Skeletal muscle satellite cell (primary cell): ENCODE measurements around the gene CCDC187.

Source experiments
- H3K27me3 ChIP-seq: 2 replicates; pipeline ENCODE4 v1.7.0; 2013; ENCODE audit warnings: low read length; ENCODE audit not compliant: control insufficient read depth, insufficient read depth
- H3K36me3 ChIP-seq: 2 replicates; pipeline ENCODE4 v1.7.0; 2013; ENCODE audit warnings: mild to moderate bottlenecking, control low read depth, low read length; ENCODE audit not compliant: insufficient read depth
- H3K4me1 ChIP-seq: 2 replicates; pipeline ENCODE4 v1.7.0; 2013; ENCODE audit warnings: low read length; ENCODE audit not compliant: control insufficient read depth, insufficient read depth
- H3K4me2 ChIP-seq: 2 replicates; pipeline ENCODE4 v1.7.0; 2013; ENCODE audit warnings: mild to moderate bottlenecking, low read length
- H3K4me3 ChIP-seq: 2 replicates; pipeline ENCODE4 v1.7.0; 2013; ENCODE audit warnings: low read length
- H3K9ac ChIP-seq: 2 replicates; pipeline ENCODE4 v1.7.0; 2013; ENCODE audit warnings: mild to moderate bottlenecking, low read depth, low read length, moderate library complexity
- H3K9me3 ChIP-seq: replicated peaks from 2 replicates; pipeline ENCODE4 v1.7.0; 2013; ENCODE audit warnings: mild to moderate bottlenecking, control low read depth, low read length

The CCDC187 gene

DNA sequence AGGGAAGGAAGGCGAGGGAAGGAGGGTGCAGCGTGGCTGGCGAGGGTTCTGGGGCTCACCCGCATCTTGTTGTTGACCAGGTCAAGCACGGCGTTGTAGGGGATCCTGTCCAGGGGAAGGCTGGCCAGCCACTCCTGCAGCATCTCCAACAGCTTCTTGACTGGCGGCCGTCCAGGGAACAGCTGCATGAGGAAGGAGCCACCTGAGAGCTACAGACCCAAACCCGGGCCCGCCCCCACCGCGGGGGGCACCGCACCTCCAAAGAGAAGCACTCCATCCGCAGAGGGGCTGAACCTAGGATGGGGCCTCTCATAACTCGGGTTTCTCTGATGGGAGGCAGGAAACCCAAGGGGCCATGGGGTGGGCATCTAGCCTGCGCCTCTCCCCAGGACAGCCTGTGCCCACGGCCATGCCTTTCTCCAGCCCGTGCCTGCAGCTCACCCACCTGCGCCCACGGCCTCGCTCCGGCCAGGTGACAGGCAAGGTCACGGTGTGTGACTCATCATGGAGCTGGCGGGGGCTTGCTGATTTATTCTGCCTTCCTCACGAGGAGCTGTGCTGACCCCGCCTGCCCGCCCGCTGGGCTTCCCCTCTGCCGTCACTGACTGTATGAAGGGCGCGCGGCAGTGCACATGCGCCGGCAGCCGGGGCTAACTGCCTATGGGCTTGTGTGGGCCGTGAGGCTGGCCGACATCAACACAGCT, 87.2 kb downstream of the CCDC187 start:
- H3K36me3 ChIP-seq = peaks cover 21% of the 10 kb centered on the region
- no peak overlapping the region for H3K9ac ChIP-seq
- H3K27me3 ChIP-seq = no peaks in the 10 kb centered on the region
- no peaks in the 10 kb centered on the region for H3K9me3 ChIP-seq
- peaks cover 7% of the 10 kb centered on the region for H3K4me1 ChIP-seq
- no peak overlapping the region for H3K4me2 ChIP-seq
- H3K4me3 ChIP-seq = no peak overlapping the region

DNA sequence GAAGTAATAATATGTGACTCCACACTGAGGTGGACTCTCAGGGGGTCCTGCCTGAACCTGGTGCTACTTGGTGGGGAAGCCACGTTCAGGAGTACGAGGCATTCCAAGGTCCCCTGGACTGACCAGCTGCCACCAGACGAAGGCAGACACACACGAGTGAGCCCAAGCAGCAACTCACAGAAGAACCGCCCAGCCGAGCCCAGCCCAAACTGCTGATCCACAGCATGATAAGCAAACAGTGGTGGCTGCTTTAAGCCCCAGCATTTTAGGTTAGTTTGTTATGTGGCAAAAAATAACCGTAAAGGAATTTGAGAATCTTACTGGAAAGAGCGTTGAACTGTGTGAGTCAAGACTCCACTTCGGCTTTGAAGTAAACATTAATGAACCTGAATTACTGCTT, 90.2 kb downstream of the CCDC187 start:
- Histone ChIP-seq H3K27me3 (no peaks in the 10 kb centered on the region), H3K4me2 (no peak overlapping the region), H3K9ac (no peak overlapping the region), H3K4me3 (no peak overlapping the region), H3K36me3 (peaks cover 24% of the 10 kb centered on the region), H3K4me1 (no peaks in the 10 kb centered on the region), H3K9me3 (no peaks in the 10 kb centered on the region)

- Histone ChIP-seq H3K4me3 (no peak overlapping the region), H3K9ac (no peak overlapping the region), H3K9me3 (no peaks in the 10 kb centered on the region), H3K4me1 (no peaks in the 10 kb centered on the region), H3K4me2 (no peak overlapping the region), H3K36me3 (peaks cover 25% of the 10 kb centered on the region), H3K27me3 (no peaks in the 10 kb centered on the region)
These were observed 91.4 kb downstream of the CCDC187 start for GRCh38 chr9:136212345-136212950.

DNA sequence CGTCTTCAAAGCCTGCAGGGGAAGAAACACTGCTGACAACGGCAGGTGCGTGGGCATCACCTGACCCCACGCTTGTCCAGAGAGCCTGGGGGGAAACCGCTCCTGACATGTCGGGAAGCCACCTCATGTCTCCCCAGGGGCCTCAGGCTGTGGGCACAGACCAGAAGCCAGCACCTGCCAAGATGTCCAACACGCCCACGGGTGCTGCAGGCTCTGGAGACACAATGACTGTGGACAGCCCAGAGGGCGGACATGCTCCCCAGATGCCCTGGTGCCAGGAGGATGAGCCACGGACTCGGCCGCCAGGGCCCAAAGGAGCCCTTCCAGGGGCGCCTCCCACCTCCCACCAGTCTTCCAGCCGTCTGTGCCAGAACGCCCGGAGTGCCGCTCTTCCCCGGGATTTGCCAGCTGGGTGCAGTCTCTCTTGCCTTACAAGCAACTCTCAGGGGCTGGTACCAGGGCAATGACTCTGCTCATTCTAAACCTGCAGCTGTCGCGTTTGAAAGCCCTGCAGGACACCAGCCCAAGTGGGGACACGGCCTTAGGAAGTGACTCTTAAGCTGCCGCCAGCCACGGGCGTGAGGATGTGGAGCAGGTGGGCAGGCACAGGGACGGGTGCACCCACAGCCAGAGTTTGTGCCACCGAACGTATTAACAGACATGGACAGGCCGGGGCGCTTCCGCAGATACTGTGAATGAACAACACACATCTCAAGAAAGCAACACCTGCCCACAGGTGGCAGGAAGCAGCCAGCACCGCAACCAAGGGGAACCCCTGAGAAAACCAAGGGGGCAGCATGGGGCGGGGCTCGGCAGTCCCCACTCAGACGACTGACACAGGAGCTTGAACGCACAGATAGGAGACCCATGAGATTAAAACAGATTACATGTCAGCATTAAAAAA, 92.2 kb downstream of the CCDC187 start:
- Histone ChIP-seq H3K27me3 (no peaks in the 10 kb centered on the region), H3K36me3 (peaks cover 25% of the 10 kb centered on the region)

GRCh38 chr9:136211006-136211405, 92.9 kb downstream of the CCDC187 start:
- no peaks in the 10 kb centered on the region for H3K27me3 ChIP-seq
- H3K4me3 ChIP-seq = no peak overlapping the region
- H3K4me1 ChIP-seq = no peaks in the 10 kb centered on the region
- no peak overlapping the region for H3K9ac ChIP-seq
- H3K4me2 ChIP-seq = no peak overlapping the region
- no peaks in the 10 kb centered on the region for H3K9me3 ChIP-seq
- H3K36me3 ChIP-seq = peaks cover 25% of the 10 kb centered on the region

More for the DNA sequence above, 92.2 kb downstream of the CCDC187 start:
- no peak overlapping the region for H3K9ac ChIP-seq
- H3K4me1 ChIP-seq = no peaks in the 10 kb centered on the region
- H3K9me3 ChIP-seq = no peaks in the 10 kb centered on the region
- H3K4me3 ChIP-seq = no peak overlapping the region
- no peak overlapping the region for H3K4me2 ChIP-seq

DNA sequence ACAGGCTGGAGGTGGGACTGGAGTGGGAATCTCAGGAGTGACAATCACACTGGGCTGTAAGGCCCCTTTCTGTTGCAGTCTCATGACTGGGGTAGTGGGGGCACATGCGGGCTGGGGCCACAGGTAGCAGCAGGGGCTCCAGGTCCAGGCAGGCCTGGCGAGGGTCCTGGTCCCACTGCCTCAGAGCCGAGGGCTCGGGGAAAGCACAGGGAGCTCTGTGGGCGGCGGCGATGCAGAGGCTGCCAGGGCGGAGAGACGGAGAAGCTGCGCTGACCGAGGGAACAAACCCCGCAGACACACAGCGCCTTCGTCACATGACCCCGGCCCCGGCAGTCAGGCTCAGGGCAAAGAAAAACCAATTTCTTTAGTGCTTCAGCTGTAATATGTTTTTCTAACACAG, 93.6 kb downstream of the CCDC187 start:
- Histone ChIP-seq H3K9ac (no peak overlapping the region), H3K4me1 (no peaks in the 10 kb centered on the region), H3K4me3 (no peak overlapping the region), H3K9me3 (no peaks in the 10 kb centered on the region), H3K36me3 (peaks cover 21% of the 10 kb centered on the region), H3K27me3 (peaks cover 4% of the 10 kb centered on the region), H3K4me2 (no peak overlapping the region)

- Histone ChIP-seq H3K27me3 (peaks cover 7% of the 10 kb centered on the region), H3K9me3 (no peaks in the 10 kb centered on the region), H3K4me1 (no peaks in the 10 kb centered on the region), H3K4me2 (no peak overlapping the region), H3K9ac (no peak overlapping the region), H3K36me3 (peaks cover 18% of the 10 kb centered on the region), H3K4me3 (no peak overlapping the region)
These were observed 94.1 kb downstream of the CCDC187 start for GRCh38 chr9:136209786-136210185.

GRCh38 chr9:136209232-136209631, 94.7 kb downstream of the CCDC187 start:
- Histone ChIP-seq H3K36me3 (peaks cover 12% of the 10 kb centered on the region), H3K27me3 (peaks cover 12% of the 10 kb centered on the region), H3K9ac (no peak overlapping the region)

GRCh38 chr9:136208675-136209074, 95.2 kb downstream of the CCDC187 start:
- H3K36me3 ChIP-seq = peaks cover 7% of the 10 kb centered on the region
- H3K4me2 ChIP-seq = no peak overlapping the region
- H3K9me3 ChIP-seq = no peaks in the 10 kb centered on the region

More at GRCh38 chr9:136209232-136209631, 94.7 kb downstream of the CCDC187 start:
- no peak overlapping the region for H3K4me3 ChIP-seq
- no peaks in the 10 kb centered on the region for H3K4me1 ChIP-seq
- no peak overlapping the region for H3K4me2 ChIP-seq
- H3K9me3 ChIP-seq = no peaks in the 10 kb centered on the region

DNA sequence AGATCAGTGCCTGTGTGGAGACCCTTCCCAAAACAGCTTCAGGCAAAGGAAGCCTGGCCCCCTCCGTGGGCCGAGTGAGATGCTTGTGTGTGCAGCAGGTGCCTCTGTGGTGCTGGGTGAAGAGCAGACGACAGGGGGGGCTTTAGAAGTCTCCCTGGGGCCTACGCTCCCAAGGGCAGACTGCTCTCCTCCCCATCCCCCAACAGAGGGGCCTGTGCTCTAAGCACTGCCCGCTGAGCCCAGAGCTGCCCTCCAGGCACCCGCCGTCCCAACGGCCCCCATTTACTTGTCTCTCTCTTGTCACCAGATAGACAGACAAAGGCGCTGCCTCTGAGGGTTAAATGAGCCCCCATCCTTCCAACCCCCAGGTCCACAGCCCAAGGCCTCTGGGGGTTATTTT, 96.3 kb downstream of the CCDC187 start:
- Histone ChIP-seq H3K36me3 (peaks cover 5% of the 10 kb centered on the region), H3K27me3 (peaks cover 26% of the 10 kb centered on the region), H3K4me2 (no peak overlapping the region), H3K4me3 (no peak overlapping the region), H3K4me1 (no peaks in the 10 kb centered on the region), H3K9ac (no peak overlapping the region), H3K9me3 (no peaks in the 10 kb centered on the region)

More at GRCh38 chr9:136208675-136209074, 95.2 kb downstream of the CCDC187 start:
- Histone ChIP-seq H3K27me3 (peaks cover 18% of the 10 kb centered on the region), H3K4me3 (no peak overlapping the region), H3K9ac (no peak overlapping the region), H3K4me1 (no peaks in the 10 kb centered on the region)

- peaks cover 5% of the 10 kb centered on the region for H3K36me3 ChIP-seq
- no peaks in the 10 kb centered on the region for H3K9me3 ChIP-seq
- H3K4me3 ChIP-seq = no peak overlapping the region
- H3K27me3 ChIP-seq = peaks cover 34% of the 10 kb centered on the region
- no peaks in the 10 kb centered on the region for H3K4me1 ChIP-seq
- no peak overlapping the region for H3K9ac ChIP-seq
- no peak overlapping the region for H3K4me2 ChIP-seq
These were observed 97.2 kb downstream of the CCDC187 start for GRCh38 chr9:136206602-136207275.
